HFF-Myc (cell line): Measurements from ENCODE around the gene WASHC4.
A peak's percentile ranks its signal among the peaks of the same experiment; 100 is the strongest.

ENCODE experiments used
- DNase-seq: peaks from one replicate; pipeline ENCODE4 v3.0.0-alpha.2; 2011; ENCODE audit warnings: low read depth; ENCODE audit errors: extremely low read depth
- H3K4me3 ChIP-seq: replicated peaks from 2 replicates; pipeline ENCODE4 v1.5.1; 2011; ENCODE audit warnings: low read depth, mild to moderate bottlenecking, control low read depth, low read length
- CTCF ChIP-seq: IDR thresholded peaks from 2 replicates; pipeline ENCODE4 v1.5.1; 2012; ENCODE audit warnings: mild to moderate bottlenecking, low read depth, low read length, control low read depth; ENCODE audit errors: missing control alignments

WASHC4 gene, protein sequence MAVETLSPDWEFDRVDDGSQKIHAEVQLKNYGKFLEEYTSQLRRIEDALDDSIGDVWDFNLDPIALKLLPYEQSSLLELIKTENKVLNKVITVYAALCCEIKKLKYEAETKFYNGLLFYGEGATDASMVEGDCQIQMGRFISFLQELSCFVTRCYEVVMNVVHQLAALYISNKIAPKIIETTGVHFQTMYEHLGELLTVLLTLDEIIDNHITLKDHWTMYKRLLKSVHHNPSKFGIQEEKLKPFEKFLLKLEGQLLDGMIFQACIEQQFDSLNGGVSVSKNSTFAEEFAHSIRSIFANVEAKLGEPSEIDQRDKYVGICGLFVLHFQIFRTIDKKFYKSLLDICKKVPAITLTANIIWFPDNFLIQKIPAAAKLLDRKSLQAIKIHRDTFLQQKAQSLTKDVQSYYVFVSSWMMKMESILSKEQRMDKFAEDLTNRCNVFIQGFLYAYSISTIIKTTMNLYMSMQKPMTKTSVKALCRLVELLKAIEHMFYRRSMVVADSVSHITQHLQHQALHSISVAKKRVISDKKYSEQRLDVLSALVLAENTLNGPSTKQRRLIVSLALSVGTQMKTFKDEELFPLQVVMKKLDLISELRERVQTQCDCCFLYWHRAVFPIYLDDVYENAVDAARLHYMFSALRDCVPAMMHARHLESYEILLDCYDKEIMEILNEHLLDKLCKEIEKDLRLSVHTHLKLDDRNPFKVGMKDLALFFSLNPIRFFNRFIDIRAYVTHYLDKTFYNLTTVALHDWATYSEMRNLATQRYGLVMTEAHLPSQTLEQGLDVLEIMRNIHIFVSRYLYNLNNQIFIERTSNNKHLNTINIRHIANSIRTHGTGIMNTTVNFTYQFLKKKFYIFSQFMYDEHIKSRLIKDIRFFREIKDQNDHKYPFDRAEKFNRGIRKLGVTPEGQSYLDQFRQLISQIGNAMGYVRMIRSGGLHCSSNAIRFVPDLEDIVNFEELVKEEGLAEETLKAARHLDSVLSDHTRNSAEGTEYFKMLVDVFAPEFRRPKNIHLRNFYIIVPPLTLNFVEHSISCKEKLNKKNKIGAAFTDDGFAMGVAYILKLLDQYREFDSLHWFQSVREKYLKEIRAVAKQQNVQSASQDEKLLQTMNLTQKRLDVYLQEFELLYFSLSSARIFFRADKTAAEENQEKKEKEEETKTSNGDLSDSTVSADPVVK

GRCh38 chr12:105107494-105108371, at the start of gene WASHC4:
TSS of gene WASHC4 (plus strand) at chr12:105107731. CDS start at chr12:105107801, 70 bp downstream.
- no peak for TF ChIP-seq CTCF
- DNase-seq: peak; percentile 67
- peak within 1 kb of the TSS; percentile 74 for H3K4me3 ChIP-seq

DNA sequence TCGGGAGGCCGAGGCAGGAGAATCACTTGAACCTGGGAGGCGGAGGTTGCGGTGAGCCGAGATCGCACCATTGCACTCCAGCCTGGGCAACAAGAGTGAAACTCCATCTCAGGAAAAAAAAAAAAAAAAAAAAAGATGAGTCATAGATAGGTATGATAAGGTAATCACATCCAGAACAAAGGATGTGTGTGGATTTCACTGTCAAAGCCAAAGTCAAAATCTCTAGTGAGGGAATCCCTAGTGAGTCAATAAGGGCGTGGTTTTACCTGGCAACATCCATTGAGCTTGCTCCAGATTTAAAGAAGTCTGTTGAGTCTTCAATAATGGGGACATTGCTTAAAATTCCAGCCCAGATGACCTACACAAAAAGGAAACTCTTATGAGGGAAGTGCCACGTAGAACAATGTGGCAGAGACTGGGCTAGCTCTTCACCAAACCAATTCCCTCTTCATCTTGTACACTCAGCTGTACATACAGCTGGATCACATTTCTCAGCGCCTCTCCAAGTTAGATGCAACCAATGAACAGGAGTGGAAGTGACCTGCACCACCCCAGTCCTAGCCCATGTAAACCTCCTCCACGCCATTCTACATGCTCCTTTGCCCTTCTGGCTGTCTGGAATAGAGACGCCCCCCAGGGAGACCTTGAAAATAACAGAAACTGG, 46.7 kb upstream of the WASHC4 start:
- no peak for DNase-seq
- no peak overlapping the region for H3K4me3 ChIP-seq
- no peak for TF ChIP-seq CTCF

- no peak overlapping the region for H3K4me3 ChIP-seq
- TF ChIP-seq CTCF: no peak
- no peak for DNase-seq
These were observed 42.9 kb upstream of the WASHC4 start for GRCh38 chr12:105064564-105065178.

DNA sequence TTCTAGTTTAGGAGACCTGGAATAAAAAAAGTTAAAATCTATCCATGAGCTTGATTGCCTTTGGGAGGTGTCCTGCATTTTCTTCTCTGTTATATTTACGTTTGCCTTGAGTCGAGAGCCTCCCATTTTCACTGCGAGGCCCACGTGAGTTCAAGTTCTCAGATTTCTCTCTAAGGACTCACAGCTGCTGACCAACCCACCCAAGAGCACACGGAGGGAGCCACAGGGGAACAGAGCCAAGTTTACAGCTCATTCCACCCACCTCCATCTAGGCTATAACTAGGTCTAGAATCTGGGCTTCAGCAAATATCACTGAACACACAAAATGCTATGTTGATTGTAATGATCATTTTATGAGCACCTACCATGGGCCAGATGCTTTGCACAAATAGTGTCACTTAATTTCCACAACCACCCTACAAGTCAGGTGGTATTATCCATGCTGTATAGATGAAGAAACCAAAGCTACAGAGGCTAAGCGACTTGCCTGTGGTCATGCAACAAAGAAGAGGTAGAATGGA, 40.0 kb upstream of the WASHC4 start:
- TF ChIP-seq CTCF: no peak
- H3K4me3 ChIP-seq: no peak overlapping the region
- DNase-seq: no peak

DNA sequence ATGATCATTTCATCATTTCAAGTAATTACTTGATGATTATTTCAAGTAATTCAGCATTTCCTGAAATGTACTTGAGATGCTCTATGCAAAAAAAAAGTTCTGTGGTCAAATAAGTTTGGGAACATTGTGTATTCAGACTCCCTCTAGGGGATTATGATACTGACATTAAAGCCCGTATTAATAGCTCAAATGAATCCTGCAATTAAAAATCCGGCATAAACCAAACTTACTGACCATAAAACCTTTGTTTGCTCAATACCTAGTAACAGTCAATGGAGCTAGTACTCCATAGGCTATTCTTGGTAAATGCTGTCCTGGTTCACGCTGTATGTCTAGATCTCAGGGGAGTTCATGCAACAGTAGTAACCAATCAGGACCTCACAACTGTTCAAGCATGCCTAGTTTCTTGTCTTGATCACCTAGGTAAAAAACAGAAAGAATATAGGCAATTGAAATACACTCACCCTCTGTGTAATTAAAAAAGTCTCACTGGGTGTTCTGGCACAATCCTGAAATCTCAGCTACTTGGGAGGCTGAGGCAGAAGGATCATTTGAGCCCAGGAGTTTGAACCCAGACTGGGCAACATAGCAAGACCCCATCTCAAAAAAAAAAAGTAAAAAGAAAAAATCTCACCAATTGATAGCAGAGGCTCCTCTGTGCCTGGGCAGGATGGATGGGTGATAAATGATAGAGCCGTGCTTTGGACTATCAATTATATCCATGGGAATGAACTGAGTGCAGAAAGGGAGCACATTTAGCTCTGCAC, 37.4 kb upstream of the WASHC4 start:
- TF ChIP-seq CTCF: no peak

More for the DNA sequence above, 37.4 kb upstream of the WASHC4 start:
- no peak for DNase-seq
- H3K4me3 ChIP-seq: no peak overlapping the region
